ENCODE results near the gene CDYL. TPM values are rescaled to one million over a fixed set of nuclear protein-coding genes. Genes with fewer than 3 reads are reported as not detected.

The CDYL gene
- total RNA-seq, 1 experiment from 2014 or later: 41.6 TPM

- ChIA-PET POLR2A (no interaction called here), CTCF (no interaction called here)
- H3K4me1 Mint-ChIP-seq (ENCODE audit: low read depth, unreplicated experiment): peaks cover 29% of the 10 kb centered on the region
- H3K9me3 Mint-ChIP-seq (ENCODE audit: unreplicated experiment): peaks cover 11% of the 10 kb centered on the region
- BruUV-seq (replicated peaks): no TSS peak
- Histone ChIP-seq H3K4me3 (ENCODE audit: low read depth, low read length) (no peak overlapping the region), H3K27me3 (replicated peaks; ENCODE audit: control insufficient read depth, insufficient read depth, low read length) (no peaks in the 10 kb centered on the region), H3K4me1 (peaks cover 6% of the 10 kb centered on the region; the same call in 1 of the 2 replicates), H3K9me3 (peaks cover 9% of the 10 kb centered on the region; the same call in 1 of the 2 replicates), H3K36me3 (ENCODE audit: control insufficient read depth, insufficient read depth, low read length) (no peaks in the 10 kb centered on the region)
- H3K27ac Mint-ChIP-seq (ENCODE audit: unreplicated experiment): no peak overlapping the region
- TF ChIP-seq CTCF (IDR thresholded peaks at IDR 0.05; ENCODE audit: insufficient read depth in 1 of 2, low read depth in 1 of 2, low read length in 1 of 2, severe bottlenecking in 1 of 2, unreplicated experiment in 1 of 2): no peak
- H3K27me3 Mint-ChIP-seq (ENCODE audit: insufficient read depth, unreplicated experiment): no peaks in the 10 kb centered on the region
- no peak for DNase-seq
- intact Hi-C loops (cut with micrococcal nuclease; ENCODE audit: unreplicated experiment): no loop called here
- no peak overlapping the region for H3K4me3 Mint-ChIP-seq (ENCODE audit: unreplicated experiment)
- H3K36me3 Mint-ChIP-seq (ENCODE audit: insufficient read depth, unreplicated experiment): peaks cover 6% of the 10 kb centered on the region
Measured at GRCh38 chr6:4801491-4802110, 25.4 kb downstream of the CDYL start.

GRCh38 chr6:4802312-4802935 is 26.2 kb downstream of the CDYL start:
- Mint-ChIP-seq H3K27ac (ENCODE audit: unreplicated experiment) (no peak overlapping the region), H3K27me3 (ENCODE audit: insufficient read depth, unreplicated experiment) (no peaks in the 10 kb centered on the region), H3K4me1 (ENCODE audit: low read depth, unreplicated experiment) (peaks cover 25% of the 10 kb centered on the region), H3K4me3 (ENCODE audit: unreplicated experiment) (no peak overlapping the region), H3K36me3 (ENCODE audit: insufficient read depth, unreplicated experiment) (peaks cover 6% of the 10 kb centered on the region), H3K9me3 (ENCODE audit: unreplicated experiment) (peaks cover 11% of the 10 kb centered on the region)
- ChIA-PET POLR2A (no interaction called here), CTCF (no interaction called here)
- Histone ChIP-seq H3K36me3 (ENCODE audit: control insufficient read depth, insufficient read depth, low read length) (no peaks in the 10 kb centered on the region), H3K4me3 (ENCODE audit: low read depth, low read length) (no peak overlapping the region), H3K4me1 (peaks cover 6% of the 10 kb centered on the region; the same call in 1 of the 2 replicates), H3K27me3 (replicated peaks; ENCODE audit: control insufficient read depth, insufficient read depth, low read length) (no peaks in the 10 kb centered on the region), H3K9me3 (peaks cover 9% of the 10 kb centered on the region; the same call in 1 of the 2 replicates)
- DNase-seq: no peak
- no TSS peak for BruUV-seq (replicated peaks)
- intact Hi-C loops (cut with micrococcal nuclease; ENCODE audit: unreplicated experiment): no loop called here
- TF ChIP-seq CTCF (IDR thresholded peaks at IDR 0.05; ENCODE audit: insufficient read depth in 1 of 2, low read depth in 1 of 2, low read length in 1 of 2, severe bottlenecking in 1 of 2, unreplicated experiment in 1 of 2): no peak

GRCh38 chr6:4803343-4803744 is 27.1 kb downstream of the CDYL start:
- ChIA-PET CTCF (no interaction called here), POLR2A (no interaction called here)
- Histone ChIP-seq H3K4me3 (ENCODE audit: low read depth, low read length) (no peak overlapping the region), H3K27me3 (replicated peaks; ENCODE audit: control insufficient read depth, insufficient read depth, low read length) (no peaks in the 10 kb centered on the region), H3K36me3 (ENCODE audit: control insufficient read depth, insufficient read depth, low read length) (no peaks in the 10 kb centered on the region), H3K4me1 (peaks cover 4% of the 10 kb centered on the region; the same call in 1 of the 2 replicates), H3K9me3 (peaks cover 9% of the 10 kb centered on the region; the same call in 1 of the 2 replicates)
- Mint-ChIP-seq H3K27me3 (ENCODE audit: insufficient read depth, unreplicated experiment) (no peaks in the 10 kb centered on the region), H3K9me3 (ENCODE audit: unreplicated experiment) (peaks cover 11% of the 10 kb centered on the region), H3K27ac (ENCODE audit: unreplicated experiment) (peak overlapping the region; percentile 33), H3K4me3 (ENCODE audit: unreplicated experiment) (peak overlapping the region; percentile 24), H3K36me3 (ENCODE audit: insufficient read depth, unreplicated experiment) (peaks cover 6% of the 10 kb centered on the region), H3K4me1 (ENCODE audit: low read depth, unreplicated experiment) (peaks cover 22% of the 10 kb centered on the region)
- DNase-seq: no peak
- intact Hi-C loops (cut with micrococcal nuclease; ENCODE audit: unreplicated experiment): no loop called here
- no peak for TF ChIP-seq CTCF (IDR thresholded peaks at IDR 0.05; ENCODE audit: insufficient read depth in 1 of 2, low read depth in 1 of 2, low read length in 1 of 2, severe bottlenecking in 1 of 2, unreplicated experiment in 1 of 2)
- BruUV-seq (replicated peaks): no TSS peak
